NCI-H2107 treated with DMSO at 0.1 percent for 48 hours (cell line): ENCODE results near the gene USP6NL.
"Not testable (repeated sequence)": the region's sequence is repeated elsewhere in the genome, so short reads cannot be mapped to it uniquely, and the experiment has no call there.

Experiments used
- DNase-seq: peaks from one replicate; lab custom pipeline; 2025; ENCODE audit not compliant: unreplicated experiment; lab: John Stamatoyannopoulos, UW

Gene USP6NL

GRCh38 chr10:11448545-11449244 lies 162.8 kb downstream of the USP6NL start:
- DNase-seq: no peak

- no peak for DNase-seq
Observed at GRCh38 chr10:11448190-11448544, 163.3 kb downstream of the USP6NL start.

GRCh38 chr10:11447586-11447985 lies 163.9 kb downstream of the USP6NL start:
- no peak for DNase-seq

- DNase-seq: no peak
Observed at GRCh38 chr10:11446864-11447263, 164.6 kb downstream of the USP6NL start.

GRCh38 chr10:11446133-11446532 lies 165.3 kb downstream of the USP6NL start:
- DNase-seq: no peak

- no peak for DNase-seq
Observed at GRCh38 chr10:11444531-11445228, 166.8 kb downstream of the USP6NL start.

GRCh38 chr10:11444155-11444530 lies 167.3 kb downstream of the USP6NL start:
- no peak for DNase-seq

- DNase-seq: no peak
Observed at GRCh38 chr10:11443468-11444154, 167.8 kb downstream of the USP6NL start.

GRCh38 chr10:11442001-11442773 lies 169.3 kb downstream of the USP6NL start:
- no peak for DNase-seq

GRCh38 chr10:11441151-11441535 lies 170.3 kb downstream of the USP6NL start:
- DNase-seq: no peak

- DNase-seq: no peak
Observed at GRCh38 chr10:11440250-11441150, 170.9 kb downstream of the USP6NL start.

- DNase-seq: no peak
Observed at GRCh38 chr10:11439523-11440053, 171.9 kb downstream of the USP6NL start.

GRCh38 chr10:11437391-11438142 lies 173.9 kb downstream of the USP6NL start:
- DNase-seq: peak; percentile 31

GRCh38 chr10:11436445-11436844 lies 175.0 kb downstream of the USP6NL start:
- not testable (repeated sequence) for DNase-seq

GRCh38 chr10:11435581-11435981 lies 175.9 kb downstream of the USP6NL start:
- DNase-seq: no peak

- no peak for DNase-seq
Observed at GRCh38 chr10:11434324-11434723, 177.1 kb downstream of the USP6NL start.

GRCh38 chr10:11433657-11434056 lies 177.8 kb downstream of the USP6NL start:
- no peak for DNase-seq

- no peak for DNase-seq
Observed at GRCh38 chr10:11431216-11431555, 180.3 kb downstream of the USP6NL start.

- DNase-seq: no peak
Observed at GRCh38 chr10:11430421-11431215, 180.8 kb downstream of the USP6NL start.
